Measurements from ENCODE around the gene WNT9A. TPM values are rescaled to one million over a fixed set of nuclear protein-coding genes. Genes with fewer than 3 reads are reported as not detected.

Gene WNT9A
- total RNA-seq, 1 experiment from 2014 or later: 0.24 TPM

GRCh38 chr1:227885135-227885647, 62.5 kb downstream of the WNT9A start:
- CTCF ChIA-PET: interaction anchor here (0.5 kb wide), 1 partner anchor 453 kb away, joined by 4 read pairs; no protein-coding TSS in a partner anchor
- Mint-ChIP-seq H3K27ac (ENCODE audit: unreplicated experiment) (no peak overlapping the region), H3K9me3 (ENCODE audit: low read depth, unreplicated experiment) (no peaks in the 10 kb centered on the region), H3K4me3 (ENCODE audit: low read depth, unreplicated experiment) (no peak overlapping the region), H3K27me3 (ENCODE audit: unreplicated experiment) (peaks cover 8% of the 10 kb centered on the region), H3K4me1 (ENCODE audit: low read depth, unreplicated experiment) (peaks cover 7% of the 10 kb centered on the region), H3K36me3 (ENCODE audit: insufficient read depth, unreplicated experiment) (no peaks in the 10 kb centered on the region)
- intact Hi-C loops (cut with micrococcal nuclease; ENCODE audit: unreplicated experiment): no loop called here
- BruUV-seq (replicated peaks): no TSS peak
- no peak for DNase-seq
- no peak for TF ChIP-seq CTCF (IDR thresholded peaks at IDR 0.05; ENCODE audit: unreplicated experiment)

- BruUV-seq (replicated peaks): no TSS peak
- no peak for TF ChIP-seq CTCF (IDR thresholded peaks at IDR 0.05; ENCODE audit: unreplicated experiment)
- no peak for DNase-seq
- no peak overlapping the region for H3K4me3 Mint-ChIP-seq (ENCODE audit: low read depth, unreplicated experiment)
- H3K4me1 Mint-ChIP-seq (ENCODE audit: low read depth, unreplicated experiment): peaks cover 7% of the 10 kb centered on the region
- H3K27ac Mint-ChIP-seq (ENCODE audit: unreplicated experiment): no peak overlapping the region
- peaks cover 14% of the 10 kb centered on the region for H3K27me3 Mint-ChIP-seq (ENCODE audit: unreplicated experiment)
- CTCF ChIA-PET: interaction anchor here (0.5 kb wide), 1 partner anchor 452 kb away, joined by 4 read pairs; no protein-coding TSS in a partner anchor
- H3K9me3 Mint-ChIP-seq (ENCODE audit: low read depth, unreplicated experiment): no peaks in the 10 kb centered on the region
- no peaks in the 10 kb centered on the region for H3K36me3 Mint-ChIP-seq (ENCODE audit: insufficient read depth, unreplicated experiment)
- intact Hi-C loops (cut with micrococcal nuclease; ENCODE audit: unreplicated experiment): no loop called here
Measured at GRCh38 chr1:227884370-227885134, 63.2 kb downstream of the WNT9A start.

GRCh38 chr1:227883641-227884301, 64.0 kb downstream of the WNT9A start:
- H3K4me3 Mint-ChIP-seq (ENCODE audit: low read depth, unreplicated experiment): no peak overlapping the region
- no peak overlapping the region for H3K27ac Mint-ChIP-seq (ENCODE audit: unreplicated experiment)
- H3K4me1 Mint-ChIP-seq (ENCODE audit: low read depth, unreplicated experiment): peaks cover 7% of the 10 kb centered on the region
- CTCF ChIA-PET: interaction anchor here (1.1 kb wide), 1 partner anchor 35 kb away, joined by 3 read pairs; no protein-coding TSS in a partner anchor
- no peak for DNase-seq
- H3K9me3 Mint-ChIP-seq (ENCODE audit: low read depth, unreplicated experiment): no peaks in the 10 kb centered on the region
- H3K27me3 Mint-ChIP-seq (ENCODE audit: unreplicated experiment): peaks cover 20% of the 10 kb centered on the region
- H3K36me3 Mint-ChIP-seq (ENCODE audit: insufficient read depth, unreplicated experiment): no peaks in the 10 kb centered on the region
- no TSS peak for BruUV-seq (replicated peaks)
- no peak for TF ChIP-seq CTCF (IDR thresholded peaks at IDR 0.05; ENCODE audit: unreplicated experiment)
- intact Hi-C loops (cut with micrococcal nuclease; ENCODE audit: unreplicated experiment): no loop called here

GRCh38 chr1:227883073-227883520, 64.6 kb downstream of the WNT9A start:
- H3K9me3 Mint-ChIP-seq (ENCODE audit: low read depth, unreplicated experiment): no peaks in the 10 kb centered on the region
- no peak overlapping the region for H3K4me3 Mint-ChIP-seq (ENCODE audit: low read depth, unreplicated experiment)
- H3K4me1 Mint-ChIP-seq (ENCODE audit: low read depth, unreplicated experiment): peaks cover 7% of the 10 kb centered on the region
- intact Hi-C loops (cut with micrococcal nuclease; ENCODE audit: unreplicated experiment): no loop called here
- BruUV-seq (replicated peaks): no TSS peak
- H3K27me3 Mint-ChIP-seq (ENCODE audit: unreplicated experiment): peaks cover 20% of the 10 kb centered on the region
- no peak overlapping the region for H3K27ac Mint-ChIP-seq (ENCODE audit: unreplicated experiment)
- no peaks in the 10 kb centered on the region for H3K36me3 Mint-ChIP-seq (ENCODE audit: insufficient read depth, unreplicated experiment)
- TF ChIP-seq CTCF (IDR thresholded peaks at IDR 0.05; ENCODE audit: unreplicated experiment): no peak
- CTCF ChIA-PET: interaction anchor here (1.1 kb wide), 1 partner anchor 35 kb away, joined by 3 read pairs; no protein-coding TSS in a partner anchor
- DNase-seq: no peak
